ENCODE measurements around the gene SMIM26.

Gene SMIM26

DNA sequence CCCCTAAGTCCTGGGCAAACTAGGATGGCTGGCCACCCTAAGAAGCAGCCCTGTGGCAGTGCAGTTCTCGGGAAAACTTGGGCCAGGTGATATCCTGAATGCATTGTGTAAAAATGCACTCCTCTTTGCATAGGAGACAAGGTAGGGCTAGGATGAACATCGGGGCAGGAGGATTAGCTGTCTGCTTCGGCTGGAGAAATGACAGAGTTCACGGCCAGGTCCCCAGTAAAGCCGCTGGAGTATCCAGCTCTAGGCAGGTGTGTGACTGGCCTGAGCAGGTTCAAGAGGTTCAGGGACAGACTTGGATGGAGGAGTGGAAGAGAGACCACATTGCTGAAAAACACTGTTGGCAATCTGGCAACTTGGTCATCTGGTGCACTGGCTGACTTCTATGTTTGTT lies 47.0 kb downstream of the SMIM26 start:
- Histone ChIP-seq H3K27ac (ENCODE audit: low read depth, low read length) (no peak overlapping the region), H3K36me3 (ENCODE audit: insufficient read depth, low read length) (peaks cover 12% of the 10 kb centered on the region; the same call in 1 of the 2 replicates), H3K4me1 (ENCODE audit: control insufficient read depth, insufficient read depth, low read length, unreplicated experiment) (no peaks in the 10 kb centered on the region), H3K4me3 (ENCODE audit: low read depth, low read length) (no peak overlapping the region), H2AFZ (ENCODE audit: low read length, unreplicated experiment) (no peak overlapping the region), H3K27me3 (ENCODE audit: insufficient read depth, low read length) (no peaks in the 10 kb centered on the region), H3K79me2 (ENCODE audit: control insufficient read depth, insufficient read depth, low read length, unreplicated experiment) (no peaks in the 10 kb centered on the region)

DNA sequence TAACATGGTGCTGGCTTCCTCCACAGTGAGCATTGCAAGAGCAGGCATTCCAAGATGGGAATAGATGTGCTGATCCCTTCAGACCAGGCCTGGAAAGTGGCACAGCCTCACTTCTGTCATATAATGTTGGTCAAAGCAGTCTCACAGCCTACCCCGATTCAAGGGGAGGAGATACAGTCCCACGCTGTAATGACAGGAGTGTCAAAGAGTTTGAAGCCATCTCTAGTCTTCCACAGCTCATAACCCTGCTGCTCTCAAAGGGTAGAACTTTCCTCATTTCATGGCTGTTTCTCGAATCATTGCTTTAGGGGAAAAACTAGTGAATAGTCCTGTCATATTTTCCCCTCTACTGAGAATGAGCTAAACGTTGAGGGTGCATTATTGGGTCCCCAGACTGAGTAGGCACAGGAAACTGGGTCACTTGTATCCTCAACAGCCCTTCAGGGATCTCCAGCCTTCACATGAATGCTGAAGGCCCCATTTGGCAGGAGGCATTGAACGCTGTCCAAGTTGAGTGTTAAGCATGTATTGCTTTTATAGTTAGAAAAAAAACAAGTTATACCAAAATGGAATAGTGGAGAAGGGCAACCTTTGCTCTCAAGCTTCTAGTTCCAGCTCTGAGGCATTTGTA lies 47.9 kb downstream of the SMIM26 start:
- Histone ChIP-seq H3K27ac (ENCODE audit: low read depth, low read length) (no peak overlapping the region), H3K79me2 (ENCODE audit: control insufficient read depth, insufficient read depth, low read length, unreplicated experiment) (no peaks in the 10 kb centered on the region), H3K27me3 (ENCODE audit: insufficient read depth, low read length) (no peaks in the 10 kb centered on the region), H3K36me3 (ENCODE audit: insufficient read depth, low read length) (peaks cover 12% of the 10 kb centered on the region; the same call in 1 of the 2 replicates), H3K4me1 (ENCODE audit: control insufficient read depth, insufficient read depth, low read length, unreplicated experiment) (no peaks in the 10 kb centered on the region), H2AFZ (ENCODE audit: low read length, unreplicated experiment) (no peak overlapping the region), H3K4me3 (ENCODE audit: low read depth, low read length) (no peak overlapping the region)

All from ACC112 (cell line).